ENCODE measurements around the gene MICOS13.
A peak's percentile ranks its signal among the peaks of the same experiment; 100 is the strongest.

The MICOS13 gene, protein sequence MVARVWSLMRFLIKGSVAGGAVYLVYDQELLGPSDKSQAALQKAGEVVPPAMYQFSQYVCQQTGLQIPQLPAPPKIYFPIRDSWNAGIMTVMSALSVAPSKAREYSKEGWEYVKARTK

DNA sequence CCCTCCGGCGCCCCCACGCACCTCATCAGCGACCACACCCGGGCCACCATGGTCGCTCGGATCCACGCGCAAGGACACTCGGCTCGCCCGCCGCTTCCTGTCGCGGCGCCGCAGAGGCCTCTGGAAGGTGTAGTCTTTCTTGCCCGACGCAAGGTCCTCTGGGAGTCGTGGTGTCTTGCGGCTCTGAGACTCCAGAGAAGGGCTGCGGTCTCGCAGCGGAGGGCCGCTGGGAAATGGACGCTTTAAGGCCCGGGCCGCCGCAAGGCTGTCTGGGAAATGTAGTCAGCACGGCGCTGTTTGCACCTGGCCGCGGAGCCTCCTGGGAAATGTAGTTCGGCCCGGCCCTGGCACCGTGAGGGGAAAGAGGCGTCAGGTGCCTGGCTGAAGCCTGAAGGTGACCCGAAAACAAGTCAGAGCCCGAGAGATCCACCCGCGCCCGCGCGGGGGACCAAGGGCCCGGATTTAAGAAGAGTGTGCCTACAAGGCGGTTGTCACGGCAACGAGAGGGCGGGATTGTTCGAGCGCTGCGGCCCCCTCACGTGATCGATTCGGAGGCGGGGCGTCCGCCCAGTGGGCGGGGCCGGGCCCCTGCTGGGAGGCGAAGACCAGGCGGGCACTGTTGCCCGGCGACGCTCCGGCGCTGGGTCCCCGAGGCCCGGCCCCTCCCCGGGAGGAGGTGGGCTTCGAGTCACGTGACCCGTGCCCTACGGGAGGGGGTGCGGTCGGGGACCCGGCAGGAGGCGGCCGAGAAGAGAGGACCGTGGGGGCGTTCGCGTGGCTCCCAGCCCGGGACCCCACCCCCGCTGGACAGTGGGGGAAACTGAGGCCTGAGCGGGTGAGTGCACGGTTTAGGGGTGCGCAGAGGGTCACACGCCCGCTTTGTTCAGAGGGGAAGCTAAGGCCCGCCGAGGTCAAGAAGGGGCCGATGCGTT is at the start of gene MICOS13, which contains the start of gene HSD11B1L:
TSS of gene MICOS13 (minus strand) at position 80 of the 932 bp plus-strand sequence. CDS start at position 50, 30 bp downstream.
TSS of gene HSD11B1L (plus strand) at position 591 of the 932 bp plus-strand sequence. CDS start 3,806 bp downstream, outside the sequence.
- H3K9me3 ChIP-seq (ENCODE audit: control insufficient read depth, insufficient read depth, low read length), result no peaks in the 10 kb centered on the region
- peaks cover 10% of the 10 kb centered on the region for H3K36me3 ChIP-seq (ENCODE audit: control insufficient read depth, insufficient read depth, low read length)
- peak within 1 kb of the TSS; percentile 81 for H3K9ac ChIP-seq (ENCODE audit: low read depth, low read length)
- peak within 1 kb of the TSS; percentile 90 for H3K4me3 ChIP-seq (ENCODE audit: low read depth, low read length)
- peaks cover 2% of the 10 kb centered on the region for H3K27me3 ChIP-seq (ENCODE audit: control insufficient read depth, insufficient read depth, low read length)
- H3K4me1 ChIP-seq (ENCODE audit: control insufficient read depth, insufficient read depth, low read length), result no peaks in the 10 kb centered on the region

DNA sequence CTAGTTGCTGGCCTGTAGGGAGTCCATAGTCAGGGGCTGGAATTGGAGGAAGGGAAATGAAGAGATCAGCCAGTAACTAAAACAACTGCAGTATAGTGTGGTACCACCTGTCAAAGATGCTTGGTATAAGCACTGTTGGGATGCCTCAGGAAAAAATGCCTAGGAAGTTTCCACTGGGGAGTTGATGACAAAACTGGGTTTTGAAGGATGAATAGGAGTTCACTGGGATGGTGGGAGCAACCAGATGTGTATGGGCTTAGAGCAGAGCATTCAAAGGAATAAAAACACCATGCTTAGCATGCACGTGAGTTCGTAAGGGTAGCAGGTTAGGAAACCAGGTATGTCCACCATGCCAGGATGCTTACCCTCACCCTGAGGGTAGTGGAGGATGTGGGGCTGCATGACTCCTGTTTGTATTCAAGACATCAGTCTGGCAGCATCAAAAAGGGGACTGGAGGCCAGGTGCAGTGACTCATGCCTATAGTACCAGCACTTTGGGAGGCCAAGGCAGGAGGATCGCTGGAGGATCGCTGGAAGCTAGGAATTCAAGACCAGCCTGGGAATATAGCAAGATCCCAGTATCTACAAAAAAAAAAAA is 47.2 kb upstream of the MICOS13 start:
- no peaks in the 10 kb centered on the region for H3K27me3 ChIP-seq (ENCODE audit: control insufficient read depth, insufficient read depth, low read length)
- no peak overlapping the region for H3K9ac ChIP-seq (ENCODE audit: low read depth, low read length)
- H3K4me3 ChIP-seq (ENCODE audit: low read depth, low read length), result no peak overlapping the region
- no peaks in the 10 kb centered on the region for H3K36me3 ChIP-seq (ENCODE audit: control insufficient read depth, insufficient read depth, low read length)
- H3K4me1 ChIP-seq (ENCODE audit: control insufficient read depth, insufficient read depth, low read length), result no peaks in the 10 kb centered on the region
- H3K9me3 ChIP-seq (ENCODE audit: control insufficient read depth, insufficient read depth, low read length), result no peaks in the 10 kb centered on the region

GRCh38 chr19:5719961-5720790 is 39.9 kb upstream of the MICOS13 start, which contains the start of the genes CATSPERD and LONP1:
Gene CATSPERD, plus strand, starts transcription at chr19:5720637. Its CDS starts 101 bp downstream, at chr19:5720738.
Gene LONP1, minus strand, starts transcription at chr19:5720146. Its CDS starts 14 bp downstream, at chr19:5720132.
- peak within 1 kb of the TSS; percentile 99 for H3K9ac ChIP-seq (ENCODE audit: low read depth, low read length)
- peaks cover 7% of the 10 kb centered on the region for H3K4me1 ChIP-seq (ENCODE audit: control insufficient read depth, insufficient read depth, low read length)
- H3K27me3 ChIP-seq (ENCODE audit: control insufficient read depth, insufficient read depth, low read length), result no peaks in the 10 kb centered on the region
- H3K36me3 ChIP-seq (ENCODE audit: control insufficient read depth, insufficient read depth, low read length), result peaks cover 4% of the 10 kb centered on the region
- H3K9me3 ChIP-seq (ENCODE audit: control insufficient read depth, insufficient read depth, low read length), result no peaks in the 10 kb centered on the region
- peak within 1 kb of the TSS; percentile 97 for H3K4me3 ChIP-seq (ENCODE audit: low read depth, low read length)

- Histone ChIP-seq H3K9me3 (ENCODE audit: control insufficient read depth, insufficient read depth, low read length) (no peaks in the 10 kb centered on the region), H3K27me3 (ENCODE audit: control insufficient read depth, insufficient read depth, low read length) (no peaks in the 10 kb centered on the region), H3K4me3 (ENCODE audit: low read depth, low read length) (peak overlapping the region; percentile 97), H3K4me1 (ENCODE audit: control insufficient read depth, insufficient read depth, low read length) (peaks cover 7% of the 10 kb centered on the region), H3K36me3 (ENCODE audit: control insufficient read depth, insufficient read depth, low read length) (peaks cover 4% of the 10 kb centered on the region), H3K9ac (ENCODE audit: low read depth, low read length) (peak overlapping the region; percentile 99)
Measured at GRCh38 chr19:5719274-5719960, 39.1 kb upstream of the MICOS13 start.

DNA sequence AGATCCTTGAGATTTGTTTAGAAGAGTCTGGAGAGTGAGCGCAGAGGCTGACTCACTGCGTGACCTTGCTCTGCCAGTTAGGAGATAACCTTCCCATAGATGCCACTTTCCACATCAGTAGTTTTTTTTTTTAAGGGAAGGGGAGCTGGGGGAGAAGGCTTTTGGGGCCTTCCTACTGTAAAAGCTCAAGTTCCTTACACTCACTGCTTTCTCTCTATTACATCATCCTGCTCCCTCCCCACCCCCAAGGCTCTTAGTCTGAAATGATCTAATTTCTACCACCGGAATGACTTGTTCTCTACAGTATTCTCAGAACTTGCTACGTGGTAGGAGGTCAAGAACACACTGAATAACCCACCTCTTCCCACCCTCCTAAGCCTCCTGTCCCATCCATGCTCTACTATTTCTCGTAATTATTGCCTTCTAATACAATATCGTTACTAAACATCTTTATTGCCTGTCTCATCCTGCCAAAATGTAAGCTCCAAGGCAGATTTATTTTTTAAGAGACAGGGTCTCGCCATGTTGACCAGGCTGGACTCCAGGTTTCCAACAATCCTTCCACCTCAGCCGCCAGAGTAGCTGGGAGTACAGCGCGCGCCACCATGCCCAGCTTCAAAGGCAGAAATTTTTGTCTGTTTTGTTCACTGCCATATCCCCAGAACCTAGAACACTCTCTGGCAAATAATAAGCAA is 38.4 kb upstream of the MICOS13 start:
- Histone ChIP-seq H3K9me3 (ENCODE audit: control insufficient read depth, insufficient read depth, low read length) (no peaks in the 10 kb centered on the region), H3K4me3 (ENCODE audit: low read depth, low read length) (peak overlapping the region; percentile 97), H3K9ac (ENCODE audit: low read depth, low read length) (peak overlapping the region; percentile 99), H3K36me3 (ENCODE audit: control insufficient read depth, insufficient read depth, low read length) (peaks cover 8% of the 10 kb centered on the region), H3K27me3 (ENCODE audit: control insufficient read depth, insufficient read depth, low read length) (no peaks in the 10 kb centered on the region), H3K4me1 (ENCODE audit: control insufficient read depth, insufficient read depth, low read length) (peaks cover 7% of the 10 kb centered on the region)

DNA sequence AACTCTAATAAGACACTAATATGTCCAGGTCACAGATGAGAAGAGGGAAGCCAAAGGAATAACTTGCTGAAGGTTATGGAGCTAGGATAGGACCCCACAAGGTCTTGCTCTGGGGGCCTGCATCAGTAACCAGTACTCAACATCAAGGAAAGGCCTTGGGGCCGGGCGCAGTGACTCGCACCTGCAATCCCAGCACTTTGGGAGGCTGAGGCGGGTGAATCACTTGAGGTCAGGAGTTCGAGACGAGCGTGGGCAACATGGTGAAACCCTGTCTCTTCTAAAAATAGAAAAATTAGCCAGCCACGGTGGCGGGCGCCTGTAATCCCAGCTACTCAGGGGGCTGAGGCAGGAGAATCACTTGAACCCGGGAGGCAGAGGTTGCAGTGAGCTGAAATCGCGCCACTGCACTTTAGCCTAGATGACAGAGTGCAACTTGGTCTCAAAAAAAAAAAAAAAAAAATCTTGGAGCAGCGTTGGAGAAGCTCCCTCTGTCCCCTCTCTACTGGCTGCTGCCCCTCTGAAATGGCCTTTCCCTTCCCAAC is 37.8 kb upstream of the MICOS13 start:
- peaks cover 7% of the 10 kb centered on the region for H3K4me1 ChIP-seq (ENCODE audit: control insufficient read depth, insufficient read depth, low read length)
- peak overlapping the region; percentile 99 for H3K9ac ChIP-seq (ENCODE audit: low read depth, low read length)
- H3K27me3 ChIP-seq (ENCODE audit: control insufficient read depth, insufficient read depth, low read length), result no peaks in the 10 kb centered on the region
- H3K36me3 ChIP-seq (ENCODE audit: control insufficient read depth, insufficient read depth, low read length), result peaks cover 13% of the 10 kb centered on the region
- H3K9me3 ChIP-seq (ENCODE audit: control insufficient read depth, insufficient read depth, low read length), result no peaks in the 10 kb centered on the region
- H3K4me3 ChIP-seq (ENCODE audit: low read depth, low read length), result peak overlapping the region; percentile 97

DNA sequence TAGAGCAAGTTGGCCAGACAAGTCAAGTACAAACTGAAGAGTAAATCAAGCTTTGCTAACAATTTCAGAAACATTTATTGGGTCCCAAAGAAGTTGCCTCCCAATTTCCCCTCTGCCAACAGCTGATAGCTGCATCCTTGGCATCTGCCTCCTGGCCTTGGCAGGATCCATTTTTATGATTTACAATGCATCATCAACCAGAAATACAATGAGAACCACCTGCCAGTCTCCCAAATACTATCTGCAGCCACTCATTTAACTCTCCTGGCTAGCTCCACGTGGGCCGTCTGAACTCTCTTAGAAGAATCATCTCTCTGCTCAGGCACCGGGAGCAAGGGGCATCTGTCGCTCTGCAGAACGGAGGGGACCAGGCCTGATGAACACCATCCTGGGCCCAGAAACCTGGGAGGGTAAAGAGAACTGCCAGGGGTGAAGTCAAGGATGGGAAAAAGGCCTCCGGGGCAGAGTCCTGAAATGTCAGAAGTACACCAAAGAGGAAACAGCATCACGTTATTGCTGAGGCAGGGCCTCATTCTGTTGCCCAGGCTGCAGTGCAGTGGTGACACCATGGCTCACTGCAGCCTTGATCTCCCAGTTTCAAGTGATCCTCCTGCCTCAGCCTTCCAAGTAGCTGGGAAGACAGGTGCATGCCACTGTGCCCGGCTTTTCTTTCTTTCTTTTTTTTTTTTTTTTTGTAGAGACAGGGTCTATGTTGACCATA is 37.1 kb upstream of the MICOS13 start:
- Histone ChIP-seq H3K4me1 (ENCODE audit: control insufficient read depth, insufficient read depth, low read length) (peaks cover 7% of the 10 kb centered on the region), H3K9ac (ENCODE audit: low read depth, low read length) (no peak overlapping the region), H3K36me3 (ENCODE audit: control insufficient read depth, insufficient read depth, low read length) (peaks cover 21% of the 10 kb centered on the region), H3K27me3 (ENCODE audit: control insufficient read depth, insufficient read depth, low read length) (no peaks in the 10 kb centered on the region), H3K4me3 (ENCODE audit: low read depth, low read length) (no peak overlapping the region), H3K9me3 (ENCODE audit: control insufficient read depth, insufficient read depth, low read length) (no peaks in the 10 kb centered on the region)

DNA sequence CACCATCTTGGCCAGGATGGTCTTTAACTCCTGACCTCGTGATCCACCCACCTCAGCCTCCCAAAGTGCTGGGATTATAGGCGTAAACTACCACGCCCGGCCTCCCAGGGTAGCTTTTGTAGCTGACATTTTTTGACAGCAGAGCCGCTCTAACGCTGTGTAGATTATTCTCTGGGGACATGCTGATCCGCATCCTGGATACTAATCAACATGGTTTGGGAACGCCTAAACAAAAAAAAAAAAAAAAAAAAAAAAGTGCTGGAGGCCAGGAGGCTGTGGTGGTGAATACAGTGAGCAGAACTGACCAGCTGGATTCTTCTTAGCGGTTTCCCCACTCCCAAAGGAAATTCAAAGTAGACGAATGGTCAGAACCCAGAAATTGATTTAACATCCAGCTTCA is 34.5 kb upstream of the MICOS13 start:
- peaks cover 7% of the 10 kb centered on the region for H3K4me1 ChIP-seq (ENCODE audit: control insufficient read depth, insufficient read depth, low read length)
- H3K36me3 ChIP-seq (ENCODE audit: control insufficient read depth, insufficient read depth, low read length), result peaks cover 40% of the 10 kb centered on the region
- no peaks in the 10 kb centered on the region for H3K9me3 ChIP-seq (ENCODE audit: control insufficient read depth, insufficient read depth, low read length)
- no peak overlapping the region for H3K4me3 ChIP-seq (ENCODE audit: low read depth, low read length)
- H3K27me3 ChIP-seq (ENCODE audit: control insufficient read depth, insufficient read depth, low read length), result no peaks in the 10 kb centered on the region
- no peak overlapping the region for H3K9ac ChIP-seq (ENCODE audit: low read depth, low read length)

DNA sequence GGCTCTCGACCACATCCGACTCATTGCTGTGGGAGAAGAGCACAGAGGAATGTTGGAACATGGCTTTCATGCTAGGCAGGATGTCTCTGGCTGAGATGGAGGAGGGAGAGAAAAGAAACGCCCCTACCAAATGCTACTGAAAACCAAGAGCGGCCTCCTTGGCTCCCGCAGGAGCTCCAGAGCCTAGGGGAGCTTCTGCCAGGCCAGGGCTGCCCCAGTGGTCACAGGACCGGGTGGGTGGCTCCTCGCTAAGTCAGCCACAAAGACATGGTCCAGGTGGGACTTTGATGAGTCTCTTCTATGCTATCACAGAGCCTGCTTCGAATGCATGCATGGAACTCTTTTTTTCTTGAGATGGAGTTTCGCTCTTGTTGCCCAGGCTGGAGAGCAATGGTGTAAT is 32.9 kb upstream of the MICOS13 start:
- Histone ChIP-seq H3K36me3 (ENCODE audit: control insufficient read depth, insufficient read depth, low read length) (peaks cover 40% of the 10 kb centered on the region), H3K9ac (ENCODE audit: low read depth, low read length) (no peak overlapping the region), H3K4me1 (ENCODE audit: control insufficient read depth, insufficient read depth, low read length) (peaks cover 2% of the 10 kb centered on the region), H3K9me3 (ENCODE audit: control insufficient read depth, insufficient read depth, low read length) (no peaks in the 10 kb centered on the region), H3K27me3 (ENCODE audit: control insufficient read depth, insufficient read depth, low read length) (no peaks in the 10 kb centered on the region), H3K4me3 (ENCODE audit: low read depth, low read length) (no peak overlapping the region)

DNA sequence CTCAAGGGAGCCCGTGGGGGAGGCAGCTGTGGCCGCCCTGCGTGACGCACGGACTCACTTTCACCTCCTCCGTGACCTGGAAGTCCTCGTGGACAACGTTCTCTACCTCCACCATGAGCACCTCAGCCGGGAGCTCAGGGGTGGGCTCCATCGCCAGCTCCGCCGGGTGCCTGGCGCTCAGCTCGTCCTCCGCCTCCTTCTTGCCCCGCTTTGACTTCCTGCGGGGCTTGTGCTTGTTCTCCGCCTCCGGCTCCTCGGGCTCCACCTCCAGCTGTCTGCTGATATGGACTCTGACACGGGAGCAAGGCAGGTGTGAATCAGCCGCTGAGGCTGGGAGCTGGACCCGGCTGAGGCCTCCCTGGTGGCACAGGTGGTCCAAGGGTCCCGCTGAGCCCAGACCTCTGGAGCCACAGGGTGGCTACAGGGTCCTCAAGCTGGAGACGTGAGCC is 31.4 kb upstream of the MICOS13 start:
- H3K9me3 ChIP-seq (ENCODE audit: control insufficient read depth, insufficient read depth, low read length), result no peaks in the 10 kb centered on the region
- H3K9ac ChIP-seq (ENCODE audit: low read depth, low read length), result no peak overlapping the region
- H3K4me3 ChIP-seq (ENCODE audit: low read depth, low read length), result no peak overlapping the region
- H3K27me3 ChIP-seq (ENCODE audit: control insufficient read depth, insufficient read depth, low read length), result no peaks in the 10 kb centered on the region
- H3K4me1 ChIP-seq (ENCODE audit: control insufficient read depth, insufficient read depth, low read length), result peaks cover 2% of the 10 kb centered on the region
- H3K36me3 ChIP-seq (ENCODE audit: control insufficient read depth, insufficient read depth, low read length), result peaks cover 55% of the 10 kb centered on the region

Data from iPS-15b (cell line).